Measurements from ENCODE around the gene CAMK2B.
"Not testable (repeated sequence)": the region's sequence is repeated elsewhere in the genome, so short reads cannot be mapped to it uniquely, and the experiment has no call there.

DNA sequence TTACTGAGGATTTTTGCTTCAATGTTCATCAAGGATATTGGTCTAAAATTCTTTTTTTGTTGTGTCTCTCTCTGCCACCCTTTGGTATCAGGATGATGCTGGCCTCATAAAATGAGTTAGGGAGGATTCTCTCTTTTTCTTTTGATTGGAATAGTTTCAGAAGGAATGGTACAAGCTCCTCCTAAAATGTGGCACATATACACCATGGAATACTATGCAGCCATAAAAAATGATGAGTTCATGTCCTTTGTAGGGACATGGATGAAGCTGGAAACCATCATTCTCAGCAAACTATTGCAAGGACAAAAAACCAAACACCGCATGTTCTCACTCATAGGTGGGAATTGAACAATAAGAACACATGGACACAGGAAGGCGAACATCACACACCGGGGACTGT, 125.2 kb downstream of the CAMK2B start:
- TF ChIP-seq, protein P1, sequence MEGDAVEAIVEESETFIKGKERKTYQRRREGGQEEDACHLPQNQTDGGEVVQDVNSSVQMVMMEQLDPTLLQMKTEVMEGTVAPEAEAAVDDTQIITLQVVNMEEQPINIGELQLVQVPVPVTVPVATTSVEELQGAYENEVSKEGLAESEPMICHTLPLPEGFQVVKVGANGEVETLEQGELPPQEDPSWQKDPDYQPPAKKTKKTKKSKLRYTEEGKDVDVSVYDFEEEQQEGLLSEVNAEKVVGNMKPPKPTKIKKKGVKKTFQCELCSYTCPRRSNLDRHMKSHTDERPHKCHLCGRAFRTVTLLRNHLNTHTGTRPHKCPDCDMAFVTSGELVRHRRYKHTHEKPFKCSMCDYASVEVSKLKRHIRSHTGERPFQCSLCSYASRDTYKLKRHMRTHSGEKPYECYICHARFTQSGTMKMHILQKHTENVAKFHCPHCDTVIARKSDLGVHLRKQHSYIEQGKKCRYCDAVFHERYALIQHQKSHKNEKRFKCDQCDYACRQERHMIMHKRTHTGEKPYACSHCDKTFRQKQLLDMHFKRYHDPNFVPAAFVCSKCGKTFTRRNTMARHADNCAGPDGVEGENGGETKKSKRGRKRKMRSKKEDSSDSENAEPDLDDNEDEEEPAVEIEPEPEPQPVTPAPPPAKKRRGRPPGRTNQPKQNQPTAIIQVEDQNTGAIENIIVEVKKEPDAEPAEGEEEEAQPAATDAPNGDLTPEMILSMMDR (conservative IDR thresholded peaks at IDR 0.05; ENCODE audit: low read length) = not testable (repeated sequence)
- not testable (repeated sequence) for TF ChIP-seq EZH2phosphoT487 (IDR thresholded peaks at IDR 0.05; ENCODE audit: borderline replicate concordance)

All from Loucy (cell line).